Non-pigmented ciliary epithelial cell (primary cell): ENCODE data around the gene PDE4C.

ENCODE experiments used
- DNase-seq: peaks from one replicate; pipeline ENCODE4 v3.0.0-alpha.2; 2010; ENCODE audit warnings: low read depth

Gene PDE4C

GRCh38 chr19:18198374-18198773, 27.9 kb downstream of the PDE4C start:
- DNase-seq = no peak

- DNase-seq = no peak
Measured at GRCh38 chr19:18197941-18198340, 28.3 kb downstream of the PDE4C start.

DNA sequence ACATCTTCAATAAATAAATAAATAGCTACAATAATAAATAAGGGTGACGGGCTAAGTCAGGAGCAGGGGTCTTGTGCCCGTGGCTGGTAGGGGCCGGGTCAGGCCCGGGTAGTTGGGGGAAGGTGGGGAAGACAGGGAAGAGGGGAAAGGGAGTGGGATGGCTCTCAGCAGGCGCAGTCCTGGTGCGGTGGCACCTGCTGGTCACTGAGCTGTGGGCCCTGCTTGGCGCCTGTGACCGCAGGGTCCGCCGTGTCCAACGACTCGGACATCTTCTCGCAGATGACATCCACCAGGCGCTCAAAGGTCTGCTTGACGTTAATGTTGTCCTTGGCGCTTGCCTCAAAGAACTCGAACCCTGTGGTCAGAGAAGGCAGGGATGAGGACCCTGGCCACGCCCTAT, 28.9 kb downstream of the PDE4C start:
- DNase-seq = no peak

DNA sequence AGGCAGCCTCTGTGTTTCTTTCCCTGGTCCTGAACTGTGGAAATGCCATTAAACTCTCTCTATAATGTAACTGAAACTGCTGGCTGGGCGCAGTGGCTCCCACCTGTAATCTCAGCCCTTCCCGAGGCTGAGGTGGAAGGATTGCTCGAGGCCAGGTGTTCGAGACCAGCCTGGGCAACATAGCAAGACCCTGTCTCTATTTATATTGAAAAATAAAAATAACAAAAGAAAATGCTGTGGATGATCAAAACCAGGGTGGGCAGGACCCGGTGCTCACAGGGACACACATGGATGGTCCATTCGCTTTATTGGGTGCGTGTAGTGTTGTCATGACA, 29.8 kb downstream of the PDE4C start:
- no peak for DNase-seq

- no peak for DNase-seq
Measured at GRCh38 chr19:18194554-18195238, 31.5 kb downstream of the PDE4C start.

- no peak for DNase-seq
Measured at GRCh38 chr19:18194181-18194530, 32.1 kb downstream of the PDE4C start.

GRCh38 chr19:18193388-18194180, 32.7 kb downstream of the PDE4C start:
- DNase-seq = no peak

DNA sequence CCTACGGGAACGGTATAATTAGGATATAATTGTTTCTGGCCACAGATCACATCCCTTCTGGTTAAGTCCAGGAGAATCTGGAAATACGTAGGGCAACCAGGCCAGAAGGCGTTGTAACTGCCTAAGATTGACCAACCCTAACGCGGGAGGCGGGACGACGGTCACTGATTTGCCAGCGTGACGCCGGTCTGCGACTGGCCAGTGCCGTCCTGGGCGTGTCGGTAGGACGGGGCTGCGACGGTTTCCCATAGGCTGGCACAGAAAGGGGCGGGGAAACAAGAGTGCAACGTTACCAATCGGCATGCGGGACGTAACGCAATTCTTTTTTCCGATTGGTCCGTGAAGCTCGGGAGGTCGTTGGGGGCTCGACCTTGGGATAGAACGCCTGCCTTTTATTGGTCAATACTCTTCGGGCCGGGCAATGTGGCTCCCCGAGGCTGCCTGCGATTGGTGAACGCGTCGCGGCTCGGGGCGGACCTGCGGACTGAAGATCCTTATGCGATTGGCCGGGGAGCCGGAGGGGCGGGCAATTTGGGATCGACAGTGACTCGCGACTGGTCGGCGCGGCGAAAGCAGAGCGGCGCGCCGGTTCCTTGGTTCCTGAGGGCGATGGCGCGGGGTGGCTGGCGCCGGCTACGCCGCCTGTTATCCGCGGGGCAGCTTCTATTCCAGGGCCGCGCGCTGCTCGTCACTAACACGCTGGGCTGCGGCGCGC, 33.4 kb downstream of the PDE4C start, which contains the start of gene MPV17L2:
MPV17L2 (plus strand) TSS at position 546 of the 715 bp plus-strand sequence; CDS start at position 610, 64 bp downstream.
- peak; percentile 100 for DNase-seq

GRCh38 chr19:18191640-18192062, 34.6 kb downstream of the PDE4C start:
- DNase-seq = no peak

GRCh38 chr19:18190278-18190677, 36.0 kb downstream of the PDE4C start:
- no peak for DNase-seq

DNA sequence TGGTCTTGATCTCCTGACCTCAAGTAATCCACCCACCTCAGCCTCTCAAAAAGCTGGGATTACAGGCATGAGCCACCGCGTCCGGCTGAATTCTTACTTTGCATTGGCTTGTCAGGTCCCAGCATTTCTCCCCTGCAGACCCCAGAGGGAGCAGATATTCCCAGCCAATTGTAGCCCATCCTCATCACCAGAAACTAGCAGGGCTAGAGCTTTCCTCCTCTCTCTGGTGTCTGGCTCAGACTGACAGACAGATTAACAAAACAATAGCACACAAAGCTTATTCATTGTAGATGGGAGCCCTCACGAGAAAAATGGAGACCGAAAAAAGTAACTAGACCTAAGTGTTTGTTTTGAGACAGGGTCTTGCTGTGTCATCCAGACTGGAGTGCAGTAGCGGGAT, 40.7 kb downstream of the PDE4C start:
- DNase-seq = no peak

GRCh38 chr19:18183529-18183928, 42.7 kb downstream of the PDE4C start:
- DNase-seq = no peak

GRCh38 chr19:18179957-18180356, 46.3 kb downstream of the PDE4C start:
- DNase-seq = no peak

DNA sequence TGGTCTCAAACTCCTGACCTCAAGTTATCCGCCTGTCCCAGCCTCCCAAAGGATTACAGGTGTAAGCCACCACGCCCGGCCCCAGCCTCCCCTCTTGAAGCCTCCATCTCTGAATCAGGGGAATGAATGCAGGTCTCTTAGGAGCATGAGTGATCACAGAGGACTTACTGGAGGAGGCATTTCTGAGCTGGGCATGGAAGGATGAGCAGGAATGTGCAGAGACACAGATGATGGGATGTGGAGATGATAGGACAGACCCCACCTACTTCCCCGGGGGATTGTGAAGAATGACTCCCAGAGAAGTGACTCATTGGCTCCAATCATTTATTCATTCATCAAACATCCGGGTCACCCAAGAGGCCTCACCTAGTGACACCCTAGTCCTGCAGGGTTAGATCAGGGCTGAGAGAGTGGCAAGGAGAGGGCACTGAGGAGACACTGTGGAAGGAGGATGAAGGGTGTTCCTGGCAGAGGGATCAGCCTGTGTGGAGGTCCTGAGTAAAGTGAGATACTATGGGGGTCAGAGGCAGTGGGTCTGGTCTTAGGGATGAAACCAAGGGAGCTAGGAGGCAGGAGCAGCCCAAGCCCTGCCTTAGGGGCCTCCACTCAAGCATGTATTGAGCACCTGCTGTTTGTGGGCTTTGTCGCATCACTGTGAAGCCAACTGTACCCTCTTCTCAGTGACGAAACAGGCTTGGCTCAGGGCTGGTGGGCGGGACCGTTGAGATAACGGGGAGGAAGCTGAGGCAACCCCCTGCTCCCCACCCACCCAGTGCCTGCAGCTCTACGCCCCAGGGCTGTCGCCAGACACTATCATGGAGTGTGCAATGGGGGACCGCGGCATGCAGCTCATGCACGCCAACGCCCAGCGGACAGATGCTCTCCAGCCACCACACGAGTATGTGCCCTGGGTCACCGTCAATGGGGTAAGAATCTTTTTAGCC, 49.6 kb downstream of the PDE4C start:
- no peak for DNase-seq

- no peak for DNase-seq
Measured at GRCh38 chr19:18174983-18175382, 51.3 kb downstream of the PDE4C start.
